IMR-90 (cell line): Measurements from ENCODE around the gene NPSR1. TPM values are rescaled to one million over a fixed set of nuclear protein-coding genes. Genes with fewer than 3 reads are reported as not detected.

ENCODE experiments used
- ATAC-seq: fragments of 200-7000 bp; cut with Tn5 transposase; 2 replicates; pipeline ENCODE4 v1.9.1; 2020; ENCODE audit warnings: low read depth, mild to moderate bottlenecking, moderate library complexity
- BruUV-seq: library from RNA; stranded (reverse); fragments of 400-500 nt; replicated peaks from 2 replicates; lab custom pipeline; 2021; lab: Mats Ljungman, UMichigan
- CTCF ChIA-PET: fragments of 300-600 bp; formaldehyde crosslinking; extraction: SDS; loops from one replicate; lab custom pipeline; 2021; ENCODE audit warnings: antibody characterized with exemption; lab: Yijun Ruan, JAX
- POLR2A ChIA-PET: fragments of 300-600 bp; sonication (Branson Sonifier 250); formaldehyde crosslinking; loops from one replicate; lab custom pipeline; 2022; ENCODE audit warnings: antibody characterized with exemption; ENCODE audit not compliant: unreplicated experiment; lab: Charles Lee
- DNase-seq: peaks from one replicate; pipeline ENCODE4 v3.0.0; 2013
- H2AFZ ChIP-seq: replicated peaks from 2 replicates; pipeline ENCODE3; 2013; ENCODE audit warnings: low read length, mild to moderate bottlenecking; ENCODE audit not compliant: poor library complexity
- H2AK5ac ChIP-seq: 2 replicates; pipeline ENCODE4 v1.6.1; 2013; ENCODE audit warnings: low read depth, low read length, inconsistent platforms
- H2AK9ac ChIP-seq: replicated peaks from 2 replicates; pipeline ENCODE3; 2013; ENCODE audit warnings: mild to moderate bottlenecking, low read depth, low read length, moderate library complexity; ENCODE audit not compliant: poor library complexity
- H2BK120ac ChIP-seq: 2 replicates; pipeline ENCODE4 v1.6.1; 2013; ENCODE audit warnings: low read depth, low read length, inconsistent platforms
- H2BK15ac ChIP-seq: 3 replicates; pipeline ENCODE4 v1.6.1; 2013; ENCODE audit warnings: low read depth, low read length, inconsistent platforms
- H2BK20ac ChIP-seq: 2 replicates; pipeline ENCODE4 v1.6.1; 2013; ENCODE audit warnings: low read depth, mild to moderate bottlenecking, inconsistent platforms, low read length, moderate library complexity
- H2BK5ac ChIP-seq: 2 replicates; pipeline ENCODE4 v1.6.1; 2013; ENCODE audit warnings: mild to moderate bottlenecking, low read depth, low read length, inconsistent platforms; ENCODE audit not compliant: poor library complexity, severe bottlenecking
- H3K14ac ChIP-seq: replicated peaks from 2 replicates; pipeline ENCODE4 v1.6.1; 2013; ENCODE audit warnings: low read depth, low read length, inconsistent platforms
- H3K18ac ChIP-seq: 2 replicates; pipeline ENCODE4 v1.6.1; 2013; ENCODE audit warnings: low read depth, low read length, control low read depth
- H3K23ac ChIP-seq: 2 replicates; pipeline ENCODE4 v1.6.1; 2013; ENCODE audit warnings: low read depth, low read length, inconsistent platforms
- H3K27ac ChIP-seq: 2 replicates; pipeline ENCODE4 v1.5.1; 2013; ENCODE audit warnings: mild to moderate bottlenecking, control low read depth, low read length; ENCODE audit not compliant: insufficient read depth
- H3K27me3 ChIP-seq: 2 replicates; pipeline ENCODE4 v1.6.1; 2013; ENCODE audit warnings: low read length; ENCODE audit not compliant: control insufficient read depth, insufficient read depth
- H3K36me3 ChIP-seq: 2 replicates; pipeline ENCODE4 v1.6.1; 2013; ENCODE audit warnings: low read length, mixed read lengths; ENCODE audit not compliant: control insufficient read depth, insufficient read depth
- H3K4ac ChIP-seq: 2 replicates; pipeline ENCODE4 v1.6.1; 2013; ENCODE audit warnings: low read depth, low read length, inconsistent platforms
- H3K4me1 ChIP-seq: 2 replicates; pipeline ENCODE4 v1.6.1; 2013; ENCODE audit warnings: low read length, mixed read lengths; ENCODE audit not compliant: control insufficient read depth, insufficient read depth
- H3K4me2 ChIP-seq: 2 replicates; pipeline ENCODE4 v1.6.1; 2013; ENCODE audit warnings: low read depth, mild to moderate bottlenecking, control low read depth, low read length, moderate library complexity
- H3K4me3 ChIP-seq: 2 replicates; pipeline ENCODE4 v1.5.1; 2013; ENCODE audit warnings: low read depth, mild to moderate bottlenecking, control low read depth, low read length, moderate library complexity; ENCODE audit not compliant: insufficient read depth
- H3K56ac ChIP-seq: 2 replicates; pipeline ENCODE4 v1.6.1; 2013; ENCODE audit warnings: low read length, inconsistent platforms; ENCODE audit not compliant: insufficient read depth; ENCODE audit errors: extremely low read depth
- H3K79me1 ChIP-seq, 2 experiments: 2 replicates each; pipeline ENCODE4 v1.6.1; 2013; ENCODE audit warnings: low read length in 2 of 2, inconsistent platforms in 1 of 2, low read depth in 1 of 2
- H3K9ac ChIP-seq: 2 replicates; pipeline ENCODE4 v1.6.1; 2013; ENCODE audit warnings: low read depth, low read length, control low read depth
- H3K9me1 ChIP-seq: 2 replicates; pipeline ENCODE4 v1.6.1; 2013; ENCODE audit warnings: low read length, inconsistent platforms; ENCODE audit not compliant: insufficient read depth
- H3K9me3 ChIP-seq: 2 replicates; pipeline ENCODE4 v1.6.1; 2013; ENCODE audit warnings: low read length; ENCODE audit not compliant: control insufficient read depth, insufficient read depth
- H4K20me1 ChIP-seq: 2 replicates; pipeline ENCODE4 v1.6.1; 2013; ENCODE audit warnings: low read length, inconsistent platforms; ENCODE audit not compliant: insufficient read depth
- H4K5ac ChIP-seq: 2 replicates; pipeline ENCODE4 v1.6.1; 2013; ENCODE audit warnings: mild to moderate bottlenecking, low read depth, low read length, control low read depth
- H4K8ac ChIP-seq, 2 experiments: 2 replicates each; pipeline ENCODE4 v1.6.1; 2013; ENCODE audit warnings: low read depth in 2 of 2, low read length in 2 of 2, control low read depth in 1 of 2, inconsistent platforms in 1 of 2
- H4K91ac ChIP-seq: 2 replicates; pipeline ENCODE4 v1.6.1; 2013; ENCODE audit warnings: low read depth, low read length, inconsistent platforms; ENCODE audit not compliant: insufficient read depth
- CHD1 ChIP-seq: IDR thresholded peaks from 2 replicates; pipeline ENCODE4 v1.6.1; 2012; ENCODE audit warnings: low read depth, low read length, improper control_type of control experiment
- ELK1 ChIP-seq: fragments of 150-350 bp; IDR thresholded peaks from 2 replicates; pipeline ENCODE4 v1.6.1; 2016; ENCODE audit warnings: low read depth, mild to moderate bottlenecking, low read length, moderate library complexity, borderline replicate concordance
- FOS ChIP-seq: fragments of 150-350 bp; IDR thresholded peaks from 2 replicates; pipeline ENCODE4 v1.6.1; 2016; ENCODE audit warnings: low read depth, low read length
- MAZ ChIP-seq: IDR thresholded peaks from 2 replicates; pipeline ENCODE4 v1.6.1; 2012; ENCODE audit warnings: low read depth, mild to moderate bottlenecking, low read length, improper control_type of control experiment, moderate library complexity, borderline replicate concordance
- NFE2L2 ChIP-seq: fragments of 150-350 bp; IDR thresholded peaks from 2 replicates; pipeline ENCODE4 v1.6.1; 2016; ENCODE audit warnings: low read depth, mild to moderate bottlenecking, low read length
- RCOR1 ChIP-seq: IDR thresholded peaks from 2 replicates; pipeline ENCODE4 v1.6.1; 2012; ENCODE audit warnings: mild to moderate bottlenecking, low read length, improper control_type of control experiment; ENCODE audit not compliant: insufficient replicate concordance
- USF2 ChIP-seq: fragments of 150-350 bp; IDR thresholded peaks from 2 replicates; pipeline ENCODE4 v1.6.1; 2017; ENCODE audit warnings: mild to moderate bottlenecking, antibody characterized with exemption, low read length, low read depth
- WGBS, 2 experiments: methylation state at CpG; one replicate each; pipeline versions ENCODE4 v1.1.5 to v1.1.7; 2013; ENCODE audit warnings: missing lambda C conversion rate in 2 of 2; ENCODE audit not compliant: insufficient read length in 1 of 2; ENCODE audit errors: extremely low coverage in 2 of 2; 5-methylcytosine and 5-hydroxymethylcytosine counted together
- dilution Hi-C: fragments of 300-500 bp; cut with HindIII; formaldehyde crosslinking; loops from one replicate; pipeline ENCODE4 v1.14.3; 2018; ENCODE audit warnings: low sequenced_read_pairs; ENCODE audit not compliant: unreplicated experiment
- in situ Hi-C: fragments of 300-500 bp; cut with MboI; formaldehyde crosslinking; loops from 3 replicates; pipeline ENCODE4 v1.14.3; 2019; ENCODE audit warnings: low sequenced_read_pairs, inconsistent platforms, mixed read lengths
- intact Hi-C: fragments of 100-400 bp; cut with micrococcal nuclease; formaldehyde crosslinking; loops from 2 replicates; pipeline ENCODE4 v1.10.0; 2022
- polyA plus RNA-seq, 3 experiments: library from polyadenylated mRNA; depleted of rRNA; stranded (reverse); fragments of >200 nt; gene quantifications; 2 replicates each; pipeline ENCODE4 v1.2.3, GENCODE V29; 2012; ENCODE audit warnings: low replicate concordance in 1 of 3
- total RNA-seq: library from RNA; depleted of rRNA; stranded (reverse); fragments of >200 nt; gene quantifications from 2 replicates; pipeline ENCODE4 v1.2.3, GENCODE V29; 2012

The NPSR1 gene
- total and polyA plus RNA-seq, 2 of the 4 experiments (the other 2 are of a cell fraction) = not detected

GRCh38 chr7:34696415-34696814 is 38.4 kb downstream of the NPSR1 start:
- CTCF ChIA-PET = no interaction called here
- no CpG with 5 or more reads among the region's 1 CpG for WGBS, 2 experiments
- Histone ChIP-seq H2AK9ac (no peak overlapping the region), H3K79me1 (no peaks in the 10 kb centered on the region), H2BK15ac (no peak overlapping the region), H2BK5ac (no peak overlapping the region), H3K4ac (no peak overlapping the region), H3K9ac (no peak overlapping the region), H3K23ac (no peak overlapping the region), H3K9me1 (no peaks in the 10 kb centered on the region), H3K18ac (no peak overlapping the region), H3K36me3 (no peaks in the 10 kb centered on the region), H2BK120ac (no peak overlapping the region), H3K9me3 (no peaks in the 10 kb centered on the region), H4K20me1 (no peaks in the 10 kb centered on the region), H2BK20ac (no peak overlapping the region), H3K27me3 (no peaks in the 10 kb centered on the region), H3K56ac (no peak overlapping the region), H3K4me1 (no peaks in the 10 kb centered on the region), H2AFZ (no peak overlapping the region), H3K4me3 (no peak overlapping the region), H3K4me2 (no peak overlapping the region), H3K27ac (no peak overlapping the region), H4K91ac (no peak overlapping the region), H4K5ac (no peak overlapping the region), H3K14ac (no peak overlapping the region), H2AK5ac (no peak overlapping the region), H4K8ac (no peak overlapping the region)
- DNase-seq (no peak), ATAC-seq (no peak)
- BruUV-seq = no TSS peak
- in situ Hi-C loops = no loop called here
- no peak for TF ChIP-seq USF2
- TF ChIP-seq CHD1 = no peak
- TF ChIP-seq NFE2L2 = no peak
- no peak for TF ChIP-seq RCOR1
- TF ChIP-seq FOS = no peak
- no peak for TF ChIP-seq ELK1
- TF ChIP-seq MAZ = no peak
- POLR2A ChIA-PET = no interaction called here
- dilution Hi-C loops = no loop called here
- intact Hi-C loops = no loop called here
